Tibial nerve (tissue), 4 donors: ENCODE measurements around the gene CACNG6.

ENCODE experiments used
- EP300 ChIP-seq, 2 donors: sonication (generic); formaldehyde crosslinking; IDR thresholded peaks; one replicate each; pipeline ENCODE4 v1.6.1; 2017; ENCODE audit warnings: antibody characterized with exemption in 2 of 2, mild to moderate bottlenecking in 1 of 2
- POLR2A ChIP-seq, 2 donors: fragments of 450-650 bp; IDR thresholded peaks; one replicate each; pipeline ENCODE4 v1.6.1; 2017; ENCODE audit warnings: antibody characterized with exemption in 2 of 2, mild to moderate bottlenecking in 2 of 2, moderate library complexity in 2 of 2
- TF ChIP-seq, protein P1 (sequence below), 5 experiments: fragments of 200-600 bp in 3 of 5; fragments of 450-650 bp in 2 of 5; sonication (generic) in 3 of 5; IDR thresholded peaks; one replicate each; pipeline ENCODE4 v1.5.1; 2016 to 2019; ENCODE audit warnings: antibody characterized with exemption in 5 of 5, mild to moderate bottlenecking in 3 of 5, moderate library complexity in 2 of 5

- TF ChIP-seq, protein P1, sequence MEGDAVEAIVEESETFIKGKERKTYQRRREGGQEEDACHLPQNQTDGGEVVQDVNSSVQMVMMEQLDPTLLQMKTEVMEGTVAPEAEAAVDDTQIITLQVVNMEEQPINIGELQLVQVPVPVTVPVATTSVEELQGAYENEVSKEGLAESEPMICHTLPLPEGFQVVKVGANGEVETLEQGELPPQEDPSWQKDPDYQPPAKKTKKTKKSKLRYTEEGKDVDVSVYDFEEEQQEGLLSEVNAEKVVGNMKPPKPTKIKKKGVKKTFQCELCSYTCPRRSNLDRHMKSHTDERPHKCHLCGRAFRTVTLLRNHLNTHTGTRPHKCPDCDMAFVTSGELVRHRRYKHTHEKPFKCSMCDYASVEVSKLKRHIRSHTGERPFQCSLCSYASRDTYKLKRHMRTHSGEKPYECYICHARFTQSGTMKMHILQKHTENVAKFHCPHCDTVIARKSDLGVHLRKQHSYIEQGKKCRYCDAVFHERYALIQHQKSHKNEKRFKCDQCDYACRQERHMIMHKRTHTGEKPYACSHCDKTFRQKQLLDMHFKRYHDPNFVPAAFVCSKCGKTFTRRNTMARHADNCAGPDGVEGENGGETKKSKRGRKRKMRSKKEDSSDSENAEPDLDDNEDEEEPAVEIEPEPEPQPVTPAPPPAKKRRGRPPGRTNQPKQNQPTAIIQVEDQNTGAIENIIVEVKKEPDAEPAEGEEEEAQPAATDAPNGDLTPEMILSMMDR (IDR thresholded peaks at IDR 0.05), result no peak
- no peak for TF ChIP-seq EP300 (IDR thresholded peaks at IDR 0.05)
- TF ChIP-seq POLR2A (IDR thresholded peaks at IDR 0.05), result no peak
These were observed 25.8 kb downstream of the CACNG6 start for GRCh38 chr19:54017261-54017660.
